Measurements from ENCODE around the gene MREG.

DNA sequence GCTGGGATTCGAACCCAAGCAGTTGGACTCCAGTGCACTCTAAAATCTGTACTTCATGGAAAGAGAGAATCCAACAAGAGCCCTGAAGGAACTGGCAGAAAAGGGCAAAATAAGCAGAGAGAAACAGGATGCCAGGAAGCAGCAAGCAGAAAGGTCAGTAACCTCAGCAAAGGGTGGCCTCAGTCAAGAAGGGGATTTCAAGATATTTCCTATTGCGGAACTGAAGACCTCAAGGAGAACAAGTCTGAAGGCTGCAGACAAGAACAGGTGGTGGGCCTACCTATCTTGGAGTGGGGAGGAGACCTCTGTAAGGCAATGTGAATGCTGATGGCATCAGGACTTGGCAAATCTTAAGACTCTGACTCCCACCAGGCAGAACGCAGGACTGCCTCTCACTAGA, 20.1 kb upstream of the MREG start:
- TF ChIP-seq, protein P1, sequence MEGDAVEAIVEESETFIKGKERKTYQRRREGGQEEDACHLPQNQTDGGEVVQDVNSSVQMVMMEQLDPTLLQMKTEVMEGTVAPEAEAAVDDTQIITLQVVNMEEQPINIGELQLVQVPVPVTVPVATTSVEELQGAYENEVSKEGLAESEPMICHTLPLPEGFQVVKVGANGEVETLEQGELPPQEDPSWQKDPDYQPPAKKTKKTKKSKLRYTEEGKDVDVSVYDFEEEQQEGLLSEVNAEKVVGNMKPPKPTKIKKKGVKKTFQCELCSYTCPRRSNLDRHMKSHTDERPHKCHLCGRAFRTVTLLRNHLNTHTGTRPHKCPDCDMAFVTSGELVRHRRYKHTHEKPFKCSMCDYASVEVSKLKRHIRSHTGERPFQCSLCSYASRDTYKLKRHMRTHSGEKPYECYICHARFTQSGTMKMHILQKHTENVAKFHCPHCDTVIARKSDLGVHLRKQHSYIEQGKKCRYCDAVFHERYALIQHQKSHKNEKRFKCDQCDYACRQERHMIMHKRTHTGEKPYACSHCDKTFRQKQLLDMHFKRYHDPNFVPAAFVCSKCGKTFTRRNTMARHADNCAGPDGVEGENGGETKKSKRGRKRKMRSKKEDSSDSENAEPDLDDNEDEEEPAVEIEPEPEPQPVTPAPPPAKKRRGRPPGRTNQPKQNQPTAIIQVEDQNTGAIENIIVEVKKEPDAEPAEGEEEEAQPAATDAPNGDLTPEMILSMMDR (IDR thresholded peaks at IDR 0.05), result no peak
- TF ChIP-seq POLR2A (IDR thresholded peaks at IDR 0.05), result no peak

All from testis (tissue), 2 donors.